Fibroblast of gingiva (primary cell): ENCODE data around the gene ATG5.
"Not testable (repeated sequence)": the region's sequence is repeated elsewhere in the genome, so short reads cannot be mapped to it uniquely, and the experiment has no call there.

ENCODE experiments used
- DNase-seq: peaks from one replicate; pipeline ENCODE4 v3.0.0-alpha.2; 2011; ENCODE audit warnings: low read depth

Gene ATG5

DNA sequence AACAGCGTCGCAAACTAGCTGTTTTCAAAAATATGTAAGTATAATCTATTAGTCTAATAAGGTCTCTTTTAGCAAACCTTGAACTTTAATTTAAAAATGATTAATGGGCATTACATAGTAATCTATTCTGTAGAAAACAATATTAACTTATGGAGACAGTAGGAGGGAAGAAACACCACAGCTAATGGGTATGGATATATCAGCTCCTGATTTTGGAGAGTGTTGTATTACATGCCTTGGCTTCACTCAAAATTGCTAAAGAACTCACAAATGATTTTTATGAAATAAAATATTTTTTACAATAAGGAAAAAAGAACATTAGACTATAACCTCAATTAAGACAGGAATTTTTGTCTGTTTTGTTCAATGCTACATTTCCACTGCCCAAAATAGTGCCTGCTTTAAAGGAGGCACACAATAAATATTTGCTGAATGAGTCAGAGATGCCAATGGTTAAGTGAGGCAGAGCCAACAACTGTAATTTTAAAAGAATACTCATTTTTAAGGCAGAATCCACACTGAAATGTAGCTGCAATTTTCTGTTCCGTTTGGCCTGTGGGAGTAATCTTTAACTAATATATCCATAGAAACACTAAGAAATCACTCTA, 15.7 kb downstream of the ATG5 start:
- DNase-seq: peak; percentile 73

DNA sequence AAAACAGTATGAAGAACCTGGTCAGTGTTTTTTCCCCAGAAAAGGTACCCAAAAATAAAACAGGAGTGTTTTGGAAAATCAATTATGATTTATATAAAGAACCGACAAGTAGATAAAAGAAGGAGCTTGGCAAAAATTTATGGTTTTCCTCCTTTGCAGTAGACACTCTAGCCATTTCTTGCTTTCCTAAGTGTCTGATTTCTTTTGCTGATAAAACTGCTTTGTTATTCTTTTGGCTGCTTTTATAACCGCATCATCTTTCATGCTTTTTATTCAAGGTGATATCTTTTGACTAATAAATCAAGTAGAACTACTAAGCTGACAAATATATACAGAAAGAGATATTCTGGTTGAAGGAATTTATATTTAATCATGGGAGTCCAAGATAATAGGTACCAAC, 16.6 kb downstream of the ATG5 start:
- DNase-seq: no peak

DNA sequence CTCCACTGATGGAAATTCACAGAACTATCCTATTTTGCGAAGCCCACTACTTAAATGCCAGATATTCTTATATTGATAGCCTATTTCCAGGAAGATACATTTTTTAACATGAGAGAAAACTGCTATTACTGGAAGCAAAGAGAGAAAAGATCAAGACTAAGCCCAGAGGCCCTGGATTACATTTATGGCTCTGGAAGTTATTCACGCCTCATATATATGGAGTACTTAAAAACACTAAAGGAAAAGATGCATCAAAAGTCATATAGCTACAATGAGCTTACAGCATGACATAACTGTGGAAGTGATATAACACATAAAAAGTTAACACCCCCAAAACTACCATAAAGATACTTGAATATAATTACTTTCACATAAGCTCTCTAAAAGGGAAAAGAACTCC, 19.8 kb downstream of the ATG5 start:
- DNase-seq: no peak

DNA sequence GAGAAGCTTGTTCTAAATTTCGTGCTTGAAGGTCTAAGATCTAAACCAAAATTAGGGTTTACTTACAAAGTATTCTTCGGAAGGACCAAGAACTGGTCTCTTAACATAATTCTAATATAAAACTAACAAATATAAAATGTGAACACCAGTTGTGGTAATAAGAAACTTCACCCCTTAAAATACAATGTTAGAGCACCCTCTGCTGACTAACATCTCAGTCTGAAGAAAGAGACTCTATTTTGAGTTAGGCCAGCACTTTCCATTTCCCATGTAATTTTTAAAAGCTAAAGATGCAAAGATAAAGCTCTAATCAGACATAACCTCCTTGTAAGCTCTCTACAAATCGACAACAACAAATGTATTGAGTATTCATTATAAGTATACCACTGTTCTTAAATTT, 24.6 kb downstream of the ATG5 start:
- DNase-seq: peak; percentile 49

DNA sequence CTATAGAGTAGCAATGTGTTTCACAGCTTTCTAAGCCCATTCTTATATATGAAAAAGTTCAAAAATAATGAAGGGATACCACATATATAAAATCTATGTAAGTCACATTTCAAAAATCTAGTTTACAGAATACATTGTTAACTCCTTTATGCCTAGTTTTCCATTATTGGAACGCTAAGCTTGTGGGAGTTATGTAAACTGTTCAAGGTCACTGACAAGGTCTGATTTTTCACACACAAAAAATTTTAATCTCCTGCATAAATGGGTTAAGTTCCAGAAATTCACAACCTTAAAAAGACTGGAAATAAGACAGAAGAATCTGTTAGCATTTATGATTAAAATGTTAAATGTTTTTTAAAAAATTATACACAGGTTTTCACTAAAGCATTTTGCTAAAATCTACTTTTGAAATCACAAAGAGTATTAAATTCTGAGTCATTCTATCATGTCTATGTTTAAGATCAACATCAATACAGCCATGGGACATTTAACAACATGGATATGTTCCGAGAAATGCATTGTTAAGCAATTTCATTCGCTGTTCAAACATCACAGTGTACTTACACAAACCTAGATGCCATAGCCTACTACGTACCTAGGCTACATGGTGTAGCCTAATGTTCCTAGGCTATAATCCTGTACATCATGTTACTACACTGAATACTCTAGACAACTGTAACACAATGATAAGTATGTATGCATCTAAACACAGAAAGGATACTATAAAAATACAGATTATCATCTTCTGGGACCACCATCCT, 25.4 kb downstream of the ATG5 start:
- no peak for DNase-seq

DNA sequence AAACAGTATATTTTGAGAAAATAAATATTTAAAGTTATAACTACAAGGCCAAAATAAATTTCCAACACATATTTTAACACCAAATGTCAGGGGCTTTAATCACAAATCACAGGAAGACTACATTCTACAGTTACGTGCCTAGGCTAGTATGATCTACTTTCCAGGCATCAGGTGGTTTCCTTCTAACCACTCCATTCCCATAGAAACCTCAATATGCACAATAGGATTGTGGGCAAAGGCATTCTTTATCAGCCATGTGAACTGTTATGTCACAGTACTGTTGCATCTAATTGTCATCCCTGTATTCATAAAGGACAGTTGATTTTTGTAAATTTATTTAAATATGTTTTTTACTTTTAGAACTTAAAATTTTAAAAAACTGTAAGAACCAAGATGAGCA, 32.4 kb downstream of the ATG5 start:
- no peak for DNase-seq

DNA sequence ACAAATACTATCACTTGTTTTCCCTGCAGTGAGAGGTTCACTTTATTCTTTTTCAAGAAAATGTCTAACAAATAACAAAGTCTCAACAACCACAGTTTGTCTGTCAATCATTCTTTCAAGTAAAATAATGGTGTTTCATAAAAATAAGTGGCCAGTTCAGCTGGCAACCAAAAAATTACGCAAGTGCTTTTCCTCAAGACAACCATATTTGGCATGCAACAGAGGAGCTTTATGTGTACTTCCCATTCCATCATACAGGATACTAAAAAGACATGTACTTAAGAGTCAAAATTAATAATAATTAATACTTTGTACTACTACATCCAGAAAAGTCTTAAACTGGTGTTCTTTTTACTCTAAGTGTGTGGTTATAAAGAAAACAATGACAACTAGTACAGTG, 34.6 kb downstream of the ATG5 start:
- DNase-seq: no peak

DNA sequence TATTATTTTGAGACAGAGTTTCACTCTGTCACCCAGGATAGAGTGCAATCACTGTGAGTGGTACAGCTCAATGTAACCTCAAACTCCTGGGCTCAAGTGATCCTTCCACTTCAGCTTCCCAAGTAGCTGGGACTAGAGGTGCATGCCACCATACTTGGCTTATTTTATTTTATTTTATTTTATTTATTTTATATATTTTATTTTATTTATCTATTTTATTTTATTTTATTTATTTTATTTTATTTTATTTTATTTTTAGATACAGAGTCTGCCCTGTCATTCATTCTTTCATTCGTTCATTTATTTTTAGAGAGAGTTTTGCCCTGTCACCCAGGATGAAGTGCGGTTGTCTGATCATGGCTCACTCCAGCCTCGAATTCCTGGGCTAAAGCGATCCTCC, 35.5 kb downstream of the ATG5 start:
- no peak for DNase-seq

DNA sequence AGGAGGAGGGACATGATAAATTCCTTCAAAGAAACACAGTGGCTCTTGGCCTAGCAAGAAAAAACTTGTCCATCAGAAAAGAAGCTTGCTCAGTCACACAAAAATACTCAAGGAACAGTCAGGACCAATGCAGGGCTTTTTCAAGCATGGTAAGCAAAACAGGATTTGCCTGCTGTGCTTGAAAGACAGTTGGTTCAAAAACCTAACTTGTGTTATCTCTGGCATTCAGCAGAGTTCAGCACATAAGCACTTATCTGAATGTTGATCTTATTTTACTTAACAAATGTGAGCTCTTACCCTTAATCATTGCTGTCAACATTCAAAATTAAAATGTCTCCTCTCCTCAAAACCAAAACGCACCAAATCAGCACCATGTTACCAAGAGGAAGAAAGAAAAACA, 38.3 kb downstream of the ATG5 start:
- no peak for DNase-seq

DNA sequence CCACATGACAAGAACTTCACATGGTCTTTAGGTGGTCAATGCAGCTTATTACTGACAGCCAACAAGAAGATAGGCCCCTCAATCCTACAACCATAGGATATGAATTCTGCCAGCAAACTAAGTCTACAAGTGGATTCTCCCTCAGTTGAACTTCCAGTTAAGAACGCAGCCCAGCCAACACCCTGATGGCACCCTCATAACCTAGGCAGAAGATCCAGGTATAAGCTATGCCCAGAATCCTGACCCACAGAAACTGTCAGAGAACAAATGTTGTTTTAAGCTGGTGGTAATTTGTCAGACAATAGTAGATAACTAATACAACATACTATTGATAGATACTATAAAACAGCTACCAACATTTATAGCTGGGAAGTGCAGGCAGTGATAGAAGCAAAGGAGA, 38.8 kb downstream of the ATG5 start:
- no peak for DNase-seq

DNA sequence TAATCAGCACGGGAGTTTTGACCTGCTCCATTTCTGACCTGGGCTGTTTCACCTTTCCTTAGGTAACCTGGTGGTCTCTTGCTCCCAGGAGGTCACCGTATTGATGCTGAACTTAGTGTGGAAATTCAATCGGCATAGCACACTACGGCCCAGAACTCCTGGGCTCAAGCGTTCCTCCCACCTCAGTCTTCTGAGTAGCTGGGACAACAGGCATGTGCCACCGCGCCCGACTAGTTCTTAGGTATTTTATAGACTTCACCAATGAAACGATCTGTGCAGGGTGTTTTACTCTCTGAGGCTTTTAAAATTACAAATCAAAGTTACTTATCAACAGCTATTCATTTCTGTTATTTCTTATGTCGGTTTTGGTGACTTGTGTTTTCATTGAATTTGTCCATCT, 42.1 kb downstream of the ATG5 start:
- DNase-seq: no peak

DNA sequence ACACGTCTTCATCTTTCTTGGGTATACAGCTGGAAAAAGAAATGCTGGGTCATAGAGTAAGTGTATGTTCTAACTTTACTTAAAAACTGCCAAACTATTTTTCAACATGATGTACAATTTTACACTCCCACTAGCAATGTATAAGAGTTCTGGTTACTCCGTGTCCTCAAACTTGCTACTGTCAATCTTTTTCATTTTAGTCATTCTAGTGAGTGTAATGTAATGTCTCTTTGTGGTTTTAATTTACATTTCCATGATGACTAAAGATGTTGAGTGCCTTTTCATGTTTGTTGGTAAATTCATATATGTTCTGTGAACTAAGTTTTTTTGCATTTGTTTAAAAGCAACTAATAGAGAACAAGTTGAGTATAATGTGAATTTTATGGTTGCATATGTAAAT, 43.9 kb downstream of the ATG5 start:
- no peak for DNase-seq

DNA sequence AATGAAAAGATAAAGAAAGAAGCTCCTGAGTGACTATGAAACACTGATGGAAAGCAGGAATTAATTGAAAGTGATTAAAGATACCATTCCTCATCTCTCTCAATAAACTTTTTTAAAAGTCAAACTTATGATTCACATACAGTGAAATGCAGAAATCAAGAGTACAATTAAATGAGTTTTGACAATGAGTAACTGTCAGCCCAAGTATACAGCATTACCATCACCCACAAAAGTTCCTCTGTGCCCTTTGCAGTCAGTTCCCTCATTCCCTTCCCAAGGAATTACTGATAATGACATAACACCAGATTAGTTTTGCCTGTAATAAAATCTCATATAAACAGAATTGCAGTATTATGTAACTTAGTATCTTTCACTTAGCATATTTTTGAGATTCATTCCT, 44.5 kb downstream of the ATG5 start:
- DNase-seq: no peak

DNA sequence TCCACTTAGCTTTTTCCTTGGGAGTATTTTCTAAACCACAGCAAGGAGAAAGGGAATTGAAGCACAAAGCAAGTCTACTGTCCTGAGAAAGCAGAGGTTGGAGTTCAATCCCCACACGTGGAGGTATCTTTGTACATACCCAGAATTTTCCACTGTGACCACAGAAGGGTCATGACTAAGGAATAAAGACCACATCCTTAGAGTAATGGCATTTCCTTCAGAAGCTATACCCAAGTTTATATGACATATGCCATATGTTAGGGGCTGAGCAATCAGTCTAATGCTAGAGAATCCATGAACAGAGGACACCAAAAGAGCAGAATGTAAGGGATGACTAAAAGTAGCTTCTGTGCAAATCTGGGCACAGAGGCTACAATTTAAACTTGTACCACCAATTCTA, 46.4 kb downstream of the ATG5 start:
- DNase-seq: no peak

DNA sequence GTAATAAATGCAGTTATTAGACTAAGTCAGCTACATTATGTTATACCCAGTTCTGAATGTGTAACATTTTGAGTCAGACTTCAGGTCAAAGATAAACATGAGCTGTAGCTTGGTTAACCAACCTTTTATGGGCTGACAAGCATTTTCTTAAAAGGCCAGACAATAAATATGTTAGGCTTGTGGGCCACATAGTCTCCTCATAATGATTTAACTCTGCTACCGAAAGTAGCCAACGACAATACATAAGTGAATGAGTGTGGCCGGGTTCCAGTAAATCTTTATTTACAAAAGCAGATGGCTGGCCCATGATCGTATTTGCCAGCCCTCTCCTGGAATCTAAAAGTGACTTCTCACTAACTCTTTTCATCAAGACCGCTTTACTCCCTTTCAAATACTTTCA, 49.9 kb downstream of the ATG5 start:
- DNase-seq: no peak

DNA sequence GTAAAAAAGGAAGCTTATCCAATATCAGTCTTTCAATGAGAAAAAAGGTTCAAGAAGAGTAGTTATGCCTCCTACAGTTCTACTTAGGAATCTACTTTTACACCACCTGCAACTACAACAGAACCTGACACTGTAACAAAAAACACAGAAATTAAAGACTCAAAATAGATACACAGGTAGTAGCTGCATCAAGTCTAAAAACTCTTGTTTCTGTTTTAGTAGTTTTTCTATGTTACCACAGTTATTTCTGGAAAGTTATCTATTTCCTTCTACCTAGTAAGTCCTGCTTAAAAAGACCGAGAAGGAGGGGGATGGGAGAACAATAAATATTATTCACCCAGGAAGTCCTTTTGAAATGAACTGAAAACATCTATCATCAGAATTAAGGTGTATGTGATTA, 52.5 kb downstream of the ATG5 start:
- no peak for DNase-seq

DNA sequence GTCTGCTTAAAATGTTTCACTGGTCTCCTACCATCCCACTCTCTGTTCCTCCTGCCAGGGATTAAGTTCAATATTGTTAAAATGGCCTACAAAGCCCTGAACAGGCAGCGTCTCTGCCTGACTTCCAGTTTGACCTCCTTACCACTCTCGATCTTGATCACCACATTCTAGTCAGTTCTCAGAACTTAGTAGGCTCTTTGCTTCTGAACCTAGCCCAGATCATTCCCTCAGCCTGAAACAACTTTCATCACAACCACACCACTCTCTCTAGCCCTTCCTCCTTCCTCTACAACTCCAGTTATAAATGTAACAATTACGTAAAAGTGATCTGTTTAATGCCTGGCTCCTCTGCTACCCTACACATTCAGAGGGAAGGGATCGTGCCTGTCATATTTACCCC, 53.3 kb downstream of the ATG5 start:
- DNase-seq: no peak

DNA sequence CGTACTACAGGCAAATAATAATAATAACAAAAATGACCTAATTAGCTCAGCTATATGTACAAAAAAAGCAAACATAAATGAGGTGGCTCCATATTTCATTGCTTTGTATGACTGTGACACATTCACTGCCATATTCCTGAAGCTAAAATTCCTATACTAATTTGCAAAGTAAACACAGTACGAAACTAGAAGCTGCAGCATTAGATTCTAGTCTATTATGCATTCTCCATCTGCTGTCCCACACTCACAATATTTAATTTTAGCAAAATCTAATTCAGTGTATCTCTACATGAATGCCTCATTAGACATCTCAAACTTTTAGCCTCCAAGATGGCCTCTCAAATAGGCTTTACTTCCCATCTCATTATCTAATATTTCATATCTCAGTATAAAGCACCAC, 55.1 kb downstream of the ATG5 start:
- no peak for DNase-seq

DNA sequence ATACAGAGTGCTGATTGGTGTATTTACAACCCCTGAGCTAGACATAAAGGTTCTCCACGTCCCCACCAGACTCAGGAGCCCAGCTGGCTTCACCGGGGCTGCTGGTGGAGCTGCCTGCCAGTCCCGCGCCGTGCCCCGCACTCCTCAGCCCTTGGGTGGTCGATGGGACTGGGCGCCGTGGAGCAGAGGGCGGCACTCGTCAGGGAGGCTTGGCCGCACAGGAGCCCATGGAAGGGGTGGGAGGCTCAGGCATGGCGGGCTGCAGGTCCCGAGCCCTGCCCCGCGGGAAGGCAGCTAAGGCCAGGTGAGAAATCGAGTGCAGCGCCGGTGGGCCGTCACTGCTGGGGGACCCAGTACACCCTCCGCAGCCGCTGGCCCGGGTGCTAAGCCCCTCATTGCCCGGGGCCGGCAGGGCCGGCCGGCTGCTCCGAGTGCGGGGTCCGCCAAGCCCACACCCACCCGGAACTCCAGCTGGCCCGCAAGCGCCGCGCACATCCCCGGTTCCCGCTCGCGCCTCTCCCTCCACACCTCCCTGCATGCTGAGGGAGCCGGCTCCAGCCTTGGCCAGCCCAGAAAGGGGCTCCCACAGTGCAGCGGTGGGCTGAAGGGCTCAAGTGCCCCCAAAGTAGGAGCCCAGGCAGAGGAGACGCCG, 56.2 kb downstream of the ATG5 start:
- not testable (repeated sequence) for DNase-seq

DNA sequence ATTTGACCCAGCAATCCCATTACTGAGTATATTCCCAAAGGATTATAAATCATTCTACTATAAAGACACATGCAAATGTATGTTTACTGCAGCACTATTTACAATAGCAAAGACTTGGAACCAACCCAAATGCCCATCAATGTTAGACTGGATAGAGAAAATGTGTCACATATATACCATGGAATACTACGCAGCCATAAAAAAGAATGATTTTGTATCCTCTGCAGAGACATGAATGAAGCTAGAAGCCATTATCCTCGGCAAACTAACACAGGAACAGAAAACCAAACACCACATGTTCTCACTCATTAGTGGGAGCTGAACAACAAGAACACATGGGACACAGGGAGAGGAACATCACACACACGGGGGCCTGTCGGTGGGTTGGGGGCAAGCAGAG, 57.1 kb downstream of the ATG5 start:
- DNase-seq: not testable (repeated sequence)

DNA sequence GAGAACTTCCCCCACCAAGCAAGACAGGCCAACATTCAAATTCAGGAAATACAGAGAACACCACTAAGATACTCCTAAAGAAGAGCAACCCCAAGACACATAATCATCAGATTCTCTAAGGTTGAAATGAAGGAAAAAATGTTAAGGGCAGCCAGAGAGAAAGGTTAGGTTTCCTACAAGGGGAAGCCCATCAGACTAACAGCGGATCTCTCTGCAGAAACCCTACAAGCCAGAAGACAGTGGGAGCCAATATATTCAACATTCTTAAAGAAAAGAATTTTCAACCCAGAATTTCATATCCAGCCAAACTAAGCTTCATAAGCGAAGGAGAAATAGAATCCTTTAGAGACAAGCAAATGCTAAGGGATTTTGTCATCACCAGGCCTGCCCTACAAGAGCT, 61.1 kb downstream of the ATG5 start:
- DNase-seq: not testable (repeated sequence)

DNA sequence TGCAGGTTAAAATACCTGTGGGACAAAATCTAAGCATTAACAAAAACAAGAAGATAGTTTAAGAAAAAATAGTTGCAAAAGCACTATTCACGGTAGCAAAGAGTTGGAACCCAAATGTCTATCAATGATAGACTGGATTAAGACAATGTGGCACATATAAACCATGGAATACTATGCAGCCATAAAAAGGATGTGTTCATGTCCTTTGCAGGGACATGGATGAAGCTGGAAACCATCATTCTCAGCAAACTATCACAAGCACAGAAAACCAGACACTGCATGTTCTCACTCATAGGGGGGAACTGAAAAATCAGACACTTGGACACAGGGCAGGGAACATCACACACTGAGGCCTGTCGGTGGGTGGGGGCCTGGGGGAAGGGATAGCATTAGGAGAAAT, 65.8 kb downstream of the ATG5 start:
- not testable (repeated sequence) for DNase-seq

DNA sequence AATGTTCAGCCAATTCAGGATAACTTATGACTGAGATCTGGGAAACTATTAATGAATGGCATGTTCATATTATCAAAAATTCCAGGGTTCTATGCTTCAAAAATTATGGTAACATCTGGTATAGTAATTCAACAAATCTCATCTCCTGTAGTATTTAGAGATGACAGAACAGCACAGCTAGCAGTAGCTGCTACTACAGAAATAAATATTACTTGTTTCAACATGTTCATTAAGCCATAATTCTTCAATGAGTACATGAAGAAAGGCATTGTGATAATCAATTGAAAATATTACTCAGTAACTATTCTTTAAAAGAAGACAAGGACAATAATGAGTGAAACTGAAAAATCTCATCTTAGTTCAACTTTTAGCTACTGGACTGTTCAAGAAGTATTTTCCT, 66.8 kb downstream of the ATG5 start:
- no peak for DNase-seq

DNA sequence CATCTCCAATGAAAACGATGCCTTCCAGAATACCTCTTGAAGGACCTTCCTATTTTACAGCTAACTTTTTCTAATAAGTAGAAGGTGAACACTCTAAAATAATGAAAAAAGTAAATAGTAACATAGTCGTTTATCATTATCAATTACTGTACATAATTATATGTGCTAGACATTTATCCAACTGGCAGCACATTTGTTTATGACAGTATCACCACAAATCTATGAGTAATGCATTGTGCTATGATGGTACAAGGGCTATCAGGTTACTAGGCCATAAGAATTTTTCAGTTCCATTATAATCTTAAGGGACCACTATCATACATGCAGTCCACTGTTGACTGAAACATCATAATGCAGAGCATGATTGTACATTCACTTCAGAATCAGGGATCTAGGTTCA, 68.4 kb downstream of the ATG5 start:
- DNase-seq: peak; percentile 28
